ENCODE measurements around the gene SYCP2L.

The SYCP2L gene

GRCh38 chr6:11012295-11012754 is 125.5 kb downstream of the SYCP2L start:
- no peak overlapping the region for H3K4me3 ChIP-seq (replicated peaks; ENCODE audit: low read depth, low read length)
- DNase-seq (ENCODE audit: low read depth), result no peak
- TF ChIP-seq CTCF (IDR thresholded peaks at IDR 0.05; ENCODE audit: low read length, missing control alignments), result no peak

GRCh38 chr6:11012976-11013720 is 126.3 kb downstream of the SYCP2L start:
- TF ChIP-seq CTCF (IDR thresholded peaks at IDR 0.05; ENCODE audit: low read length, missing control alignments), result no peak
- no peak overlapping the region for H3K4me3 ChIP-seq (replicated peaks; ENCODE audit: low read depth, low read length)
- no peak for DNase-seq (ENCODE audit: low read depth)

- no peak overlapping the region for H3K4me3 ChIP-seq (replicated peaks; ENCODE audit: low read depth, low read length)
- TF ChIP-seq CTCF (IDR thresholded peaks at IDR 0.05; ENCODE audit: low read length, missing control alignments), result no peak
- DNase-seq (ENCODE audit: low read depth), result no peak
These were observed 126.8 kb downstream of the SYCP2L start for GRCh38 chr6:11013721-11014070.

GRCh38 chr6:11015102-11015501 is 128.2 kb downstream of the SYCP2L start:
- no peak for TF ChIP-seq CTCF (IDR thresholded peaks at IDR 0.05; ENCODE audit: low read length, missing control alignments)
- no peak for DNase-seq (ENCODE audit: low read depth)
- no peak overlapping the region for H3K4me3 ChIP-seq (replicated peaks; ENCODE audit: low read depth, low read length)

GRCh38 chr6:11016452-11016851 is 129.6 kb downstream of the SYCP2L start:
- TF ChIP-seq CTCF (IDR thresholded peaks at IDR 0.05; ENCODE audit: low read length, missing control alignments), result no peak
- no peak overlapping the region for H3K4me3 ChIP-seq (replicated peaks; ENCODE audit: low read depth, low read length)
- DNase-seq (ENCODE audit: low read depth), result no peak

GRCh38 chr6:11017090-11017489 is 130.2 kb downstream of the SYCP2L start:
- DNase-seq (ENCODE audit: low read depth), result no peak
- no peak overlapping the region for H3K4me3 ChIP-seq (replicated peaks; ENCODE audit: low read depth, low read length)
- no peak for TF ChIP-seq CTCF (IDR thresholded peaks at IDR 0.05; ENCODE audit: low read length, missing control alignments)

- no peak for DNase-seq (ENCODE audit: low read depth)
These were observed 131.4 kb downstream of the SYCP2L start for GRCh38 chr6:11018225-11018624.

More at GRCh38 chr6:11018225-11018624, 131.4 kb downstream of the SYCP2L start:
- no peak overlapping the region for H3K4me3 ChIP-seq (replicated peaks; ENCODE audit: low read depth, low read length)
- no peak for TF ChIP-seq CTCF (IDR thresholded peaks at IDR 0.05; ENCODE audit: low read length, missing control alignments)

Measured in fibroblast of pulmonary artery (primary cell).